Thyroid gland (tissue), 4 donors: ENCODE results near the gene DTD2. TPM values are rescaled to one million over a fixed set of nuclear protein-coding genes. Genes with fewer than 3 reads are reported as not detected.

ENCODE experiments used
- DNase-seq, 2 donors: peaks; one replicate each; pipeline ENCODE4 v3.0.0-alpha.2; 2019
- H3K27ac ChIP-seq, 3 donors: fragments of 200-600 bp; sonication (generic); 1 replicate in 2 of 3; 2 replicates in 1 of 3; pipeline ENCODE4 v1.5.1; 2016 to 2019; ENCODE audit warnings: mild to moderate bottlenecking in 1 of 3, moderate library complexity in 1 of 3
- H3K27me3 ChIP-seq: fragments of 200-600 bp; sonication (generic); one replicate; pipeline ENCODE4 v1.5.1; 2019
- H3K36me3 ChIP-seq, 2 donors: fragments of 200-600 bp; sonication (generic); one replicate each; pipeline ENCODE4 v1.5.1; 2016 to 2019
- H3K4me1 ChIP-seq, 2 donors: fragments of 200-600 bp; sonication (generic); one replicate each; pipeline ENCODE4 v1.5.1; 2017 to 2019
- H3K4me3 ChIP-seq, 3 donors: fragments of 200-600 bp; sonication (generic); replicated peaks in 1 of 3; 1 replicate in 2 of 3; 2 replicates in 1 of 3; pipeline ENCODE4 v1.5.1; 2016; ENCODE audit warnings: mild to moderate bottlenecking in 1 of 3
- H3K9me3 ChIP-seq: fragments of 200-600 bp; sonication (generic); one replicate; pipeline ENCODE4 v1.5.1; 2017
- POLR2A ChIP-seq, 2 donors: fragments of 450-650 bp; IDR thresholded peaks; one replicate each; pipeline ENCODE4 v1.6.1; 2017; ENCODE audit warnings: antibody characterized with exemption in 2 of 2, mild to moderate bottlenecking in 2 of 2, moderate library complexity in 1 of 2
- WGBS, 2 donors: methylation state at CpG; one replicate each; pipeline ENCODE4 v1.1.5; 2017; 5-methylcytosine and 5-hydroxymethylcytosine counted together
- intact Hi-C: fragments of 100-400 bp; cut with DNase I; formaldehyde crosslinking; loops from one replicate; pipeline ENCODE4 v1.15.1; 2023
- total RNA-seq, 4 donors: library from RNA; depleted of rRNA; stranded (reverse); fragments of >200 nt; gene quantifications; one replicate each; pipeline ENCODE4 v1.2.3, GENCODE V29; 2016
- TF ChIP-seq, protein P1 (sequence below), 6 experiments: fragments of 200-600 bp in 3 of 6; fragments of 450-650 bp in 3 of 6; sonication (generic) in 3 of 6; IDR thresholded peaks; one replicate each; pipeline ENCODE4 v1.5.1; 2016 to 2019; ENCODE audit warnings: antibody characterized with exemption in 6 of 6, mild to moderate bottlenecking in 2 of 6, inconsistent platforms in 1 of 6, moderate library complexity in 1 of 6

The DTD2 gene
- total RNA-seq, 4 donors from 2014 or later = 32.7 to 50.2 (median 42.0) TPM

DNA sequence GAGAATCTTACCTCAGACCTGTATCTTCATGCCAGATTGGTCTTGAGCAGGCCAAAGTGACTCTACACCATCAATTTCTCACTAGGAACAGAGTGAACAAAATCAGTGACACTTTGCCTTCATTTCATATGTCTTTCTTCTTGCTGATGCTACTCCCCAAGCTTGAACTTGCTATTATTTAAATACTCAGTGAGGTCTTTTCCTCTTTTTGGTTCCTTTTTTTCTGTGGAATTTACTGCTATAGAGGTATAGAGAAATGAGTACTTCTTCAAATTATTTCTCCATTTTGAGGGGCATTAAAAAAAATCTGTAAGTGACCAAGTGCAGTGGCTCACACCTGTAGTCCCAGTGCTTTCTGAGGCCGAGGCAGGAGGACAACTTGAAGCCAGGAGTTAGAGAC lies 30.6 kb upstream of the DTD2 start, which contains the start of gene GPR33:
Gene GPR33, minus strand, starts transcription at position 154 of the 400 bp plus-strand sequence. CDS start 4,074 bp downstream, outside the sequence.
- H3K36me3 ChIP-seq = no peaks in the 10 kb centered on the region
- intact Hi-C loops = no loop called here
- DNase-seq = no peak
- H3K4me1 ChIP-seq = no peaks in the 10 kb centered on the region
- WGBS, 2 donors = 79 to 89% methylated on average over 1 of the region's 1 CpG
- H3K4me3 ChIP-seq = no peak within 1 kb of the TSS
- H3K9me3 ChIP-seq = no peaks in the 10 kb centered on the region
- no peak for TF ChIP-seq POLR2A (IDR thresholded peaks at IDR 0.05)
- TF ChIP-seq, protein P1, sequence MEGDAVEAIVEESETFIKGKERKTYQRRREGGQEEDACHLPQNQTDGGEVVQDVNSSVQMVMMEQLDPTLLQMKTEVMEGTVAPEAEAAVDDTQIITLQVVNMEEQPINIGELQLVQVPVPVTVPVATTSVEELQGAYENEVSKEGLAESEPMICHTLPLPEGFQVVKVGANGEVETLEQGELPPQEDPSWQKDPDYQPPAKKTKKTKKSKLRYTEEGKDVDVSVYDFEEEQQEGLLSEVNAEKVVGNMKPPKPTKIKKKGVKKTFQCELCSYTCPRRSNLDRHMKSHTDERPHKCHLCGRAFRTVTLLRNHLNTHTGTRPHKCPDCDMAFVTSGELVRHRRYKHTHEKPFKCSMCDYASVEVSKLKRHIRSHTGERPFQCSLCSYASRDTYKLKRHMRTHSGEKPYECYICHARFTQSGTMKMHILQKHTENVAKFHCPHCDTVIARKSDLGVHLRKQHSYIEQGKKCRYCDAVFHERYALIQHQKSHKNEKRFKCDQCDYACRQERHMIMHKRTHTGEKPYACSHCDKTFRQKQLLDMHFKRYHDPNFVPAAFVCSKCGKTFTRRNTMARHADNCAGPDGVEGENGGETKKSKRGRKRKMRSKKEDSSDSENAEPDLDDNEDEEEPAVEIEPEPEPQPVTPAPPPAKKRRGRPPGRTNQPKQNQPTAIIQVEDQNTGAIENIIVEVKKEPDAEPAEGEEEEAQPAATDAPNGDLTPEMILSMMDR (IDR thresholded peaks at IDR 0.05) = no peak
- no peaks in the 10 kb centered on the region for H3K27me3 ChIP-seq
- H3K27ac ChIP-seq = no peak within 1 kb of the TSS

DNA sequence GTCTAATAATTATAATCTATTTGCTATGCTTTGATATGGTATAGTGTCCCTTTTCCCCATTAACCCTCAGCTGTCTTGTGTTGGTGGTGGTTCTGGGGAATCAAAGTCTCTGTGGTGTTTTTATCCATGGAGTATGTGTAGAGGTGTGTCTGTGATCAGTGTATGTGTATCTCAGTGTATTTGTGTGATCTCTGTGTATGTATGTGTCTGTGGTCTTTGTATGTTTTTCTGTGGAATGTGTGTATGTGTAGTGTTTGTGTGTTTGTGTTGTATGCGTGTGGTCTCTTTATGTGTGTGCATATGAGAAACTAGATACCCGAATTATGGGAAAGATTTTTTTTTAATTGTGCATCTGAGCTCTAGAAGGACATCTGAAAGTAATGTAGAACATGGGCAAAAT lies 29.5 kb upstream of the DTD2 start:
- Histone ChIP-seq H3K27me3 (no peaks in the 10 kb centered on the region), H3K36me3 (no peaks in the 10 kb centered on the region), H3K9me3 (no peaks in the 10 kb centered on the region), H3K4me3 (no peak overlapping the region), H3K27ac (no peak overlapping the region), H3K4me1 (no peaks in the 10 kb centered on the region)
- intact Hi-C loops = no loop called here
- no peak for DNase-seq
- no peak for TF ChIP-seq POLR2A (IDR thresholded peaks at IDR 0.05)
- TF ChIP-seq, protein P1 (IDR thresholded peaks at IDR 0.05) = no peak
- 88 to 93% methylated on average over 2 of the region's 2 CpGs for WGBS, 2 donors

DNA sequence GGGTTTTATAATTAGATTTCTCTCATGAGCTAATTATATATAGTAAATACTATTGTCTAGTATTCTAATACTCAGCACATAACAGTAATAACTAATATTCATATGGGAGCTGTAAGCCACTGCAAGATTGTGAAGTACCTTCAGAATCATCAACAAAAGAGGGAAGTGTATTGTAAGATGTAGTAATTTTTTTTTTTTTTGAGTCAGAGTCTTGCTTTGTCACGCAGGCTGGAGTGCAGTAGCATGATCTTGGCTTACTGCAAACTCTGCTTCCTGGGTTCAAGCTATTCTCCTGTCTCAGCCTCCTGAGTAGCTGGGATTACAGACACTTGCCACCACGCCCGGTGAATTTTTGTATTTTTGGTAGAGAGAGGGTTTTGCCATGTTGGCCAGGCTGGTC lies 27.4 kb upstream of the DTD2 start:
- intact Hi-C loops = no loop called here

DNA sequence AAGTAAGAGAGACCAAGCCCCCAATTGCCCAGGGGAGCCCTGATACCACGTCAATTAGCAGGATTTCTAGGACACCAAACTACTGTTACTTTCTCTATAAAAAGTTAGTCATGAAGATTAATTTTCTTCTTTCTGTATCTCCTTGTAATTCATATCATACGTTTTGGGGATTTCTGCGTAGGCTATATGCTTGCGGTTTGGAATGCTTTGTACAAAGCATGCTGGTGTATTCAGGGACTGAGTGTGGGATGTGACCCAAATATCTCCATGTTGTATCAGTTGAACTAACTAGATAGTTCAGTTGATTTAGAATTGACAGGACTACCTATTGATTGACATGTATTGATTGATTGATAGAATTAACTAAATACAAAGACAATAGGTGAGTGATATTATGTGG lies 22.9 kb upstream of the DTD2 start:
- Histone ChIP-seq H3K27ac (no peak overlapping the region), H3K4me3 (no peak overlapping the region), H3K9me3 (no peaks in the 10 kb centered on the region), H3K4me1 (no peaks in the 10 kb centered on the region), H3K27me3 (no peaks in the 10 kb centered on the region), H3K36me3 (no peaks in the 10 kb centered on the region)
- no peak for TF ChIP-seq POLR2A (IDR thresholded peaks at IDR 0.05)
- TF ChIP-seq, protein P1 (IDR thresholded peaks at IDR 0.05) = no peak
- intact Hi-C loops = no loop called here
- no peak for DNase-seq
- WGBS, 2 donors = 93 to 94% methylated on average over 4 of the region's 4 CpGs

More for the DNA sequence above, 27.4 kb upstream of the DTD2 start:
- Histone ChIP-seq H3K4me3 (no peak overlapping the region), H3K27me3 (no peaks in the 10 kb centered on the region), H3K9me3 (no peaks in the 10 kb centered on the region), H3K27ac (no peak overlapping the region), H3K4me1 (no peaks in the 10 kb centered on the region), H3K36me3 (no peaks in the 10 kb centered on the region)
- no peak for DNase-seq
- TF ChIP-seq POLR2A (IDR thresholded peaks at IDR 0.05) = no peak
- TF ChIP-seq, protein P1 (IDR thresholded peaks at IDR 0.05) = no peak
- WGBS, 2 donors = 85 to 100% methylated on average over 3 of the region's 3 CpGs

DNA sequence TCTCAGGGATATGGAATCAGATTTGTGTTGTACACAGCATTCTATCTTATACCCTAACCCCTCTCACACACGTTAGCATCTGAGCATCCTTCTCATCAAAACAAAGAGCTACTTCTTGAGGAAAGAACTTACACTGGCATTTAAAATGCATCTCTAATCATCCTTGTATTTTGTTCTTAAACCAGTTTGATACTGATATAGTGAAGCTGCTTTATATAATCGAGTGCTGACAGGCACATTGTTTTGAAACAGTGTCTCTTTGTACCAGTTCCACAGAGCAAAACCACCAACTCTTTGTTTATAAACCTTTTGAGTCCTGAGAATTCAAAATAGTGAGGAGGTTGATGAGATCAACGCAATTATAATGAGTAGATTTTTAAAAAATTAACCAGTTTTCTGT lies 21.7 kb upstream of the DTD2 start:
- H3K4me3 ChIP-seq = no peak overlapping the region
- H3K4me1 ChIP-seq = no peaks in the 10 kb centered on the region
- H3K27me3 ChIP-seq = no peaks in the 10 kb centered on the region
- no peak for DNase-seq
- 76 to 86% methylated on average over 3 of the region's 3 CpGs for WGBS, 2 donors
- no peaks in the 10 kb centered on the region for H3K36me3 ChIP-seq
- no peaks in the 10 kb centered on the region for H3K9me3 ChIP-seq
- no peak overlapping the region for H3K27ac ChIP-seq
- TF ChIP-seq POLR2A (IDR thresholded peaks at IDR 0.05) = no peak
- TF ChIP-seq, protein P1 (IDR thresholded peaks at IDR 0.05) = no peak
- intact Hi-C loops = no loop called here
